Keratinocyte (primary cell): ENCODE measurements around the gene IFITM5. TPM values are rescaled to one million over a fixed set of nuclear protein-coding genes. Genes with fewer than 3 reads are reported as not detected.

Source experiments
- DNase-seq: peaks from one replicate; pipeline ENCODE4 v3.0.0-alpha.2; 2011; ENCODE audit warnings: low read depth, missing footprints, low spot score
- FAIRE-seq: peaks from 2 replicates; lab custom pipeline; 2011; peaks lifted over from hg19 to GRCh38; lab: Jason Lieb, UNC
- H2AFZ ChIP-seq: 2 replicates; pipeline ENCODE4 v1.6.0; 2012; ENCODE audit warnings: low read length, control low read depth, inconsistent platforms; ENCODE audit not compliant: control insufficient read depth
- H3K27ac ChIP-seq: 2 replicates; pipeline ENCODE4 v1.5.1; 2011; ENCODE audit warnings: low read length; ENCODE audit not compliant: control insufficient read depth, insufficient read depth
- H3K27me3 ChIP-seq: 3 replicates; pipeline ENCODE4 v1.6.0; 2011; ENCODE audit warnings: low read length; ENCODE audit not compliant: control insufficient read depth, insufficient read depth; ENCODE audit errors: extremely low read depth
- H3K36me3 ChIP-seq, 2 experiments: 2 replicates in 1 of 2; 3 replicates in 1 of 2; pipeline ENCODE4 v1.5.1; 2011; ENCODE audit warnings: low read length in 2 of 2, mild to moderate bottlenecking in 1 of 2; ENCODE audit not compliant: control insufficient read depth in 2 of 2, insufficient read depth in 2 of 2; ENCODE audit errors: extremely low read depth in 1 of 2
- H3K4me1 ChIP-seq: 3 replicates; pipeline ENCODE4 v1.5.1; 2011; ENCODE audit warnings: low read length; ENCODE audit not compliant: control insufficient read depth, insufficient read depth; ENCODE audit errors: extremely low read depth
- H3K4me2 ChIP-seq: 3 replicates; pipeline ENCODE4 v1.6.0; 2011; ENCODE audit warnings: low read depth, low read length; ENCODE audit not compliant: control insufficient read depth, insufficient read depth; ENCODE audit errors: extremely low read depth
- H3K4me3 ChIP-seq, 3 experiments: fragments of 200-600 bp in 1 of 3; sonication (generic) in 1 of 3; 2 replicates in 2 of 3; 3 replicates in 1 of 3; pipeline ENCODE4 v1.5.1; 2011 to 2016; ENCODE audit warnings: low read length in 3 of 3, mild to moderate bottlenecking in 3 of 3, control low read depth in 2 of 3, inconsistent platforms in 1 of 3, low read depth in 1 of 3, mixed read lengths in 1 of 3, mixed run types in 1 of 3, moderate library complexity in 1 of 3; ENCODE audit not compliant: control insufficient read depth in 2 of 3, insufficient read depth in 2 of 3; ENCODE audit errors: extremely low read depth in 1 of 3
- H3K79me2 ChIP-seq: 2 replicates; pipeline ENCODE4 v1.6.0; 2012; ENCODE audit warnings: low read length; ENCODE audit not compliant: control insufficient read depth, insufficient read depth
- H3K9ac ChIP-seq: 3 replicates; pipeline ENCODE4 v1.6.0; 2011; ENCODE audit warnings: low read length; ENCODE audit not compliant: control insufficient read depth, insufficient read depth; ENCODE audit errors: extremely low read depth
- H3K9me1 ChIP-seq: 3 replicates; pipeline ENCODE4 v1.6.0; 2011; ENCODE audit warnings: low read length; ENCODE audit not compliant: control insufficient read depth, insufficient read depth; ENCODE audit errors: extremely low read depth
- H3K9me3 ChIP-seq: 2 replicates; pipeline ENCODE4 v1.5.1; 2012; ENCODE audit warnings: low read depth, low read length; ENCODE audit not compliant: control insufficient read depth
- H4K20me1 ChIP-seq: 3 replicates; pipeline ENCODE4 v1.6.0; 2011; ENCODE audit warnings: low read length; ENCODE audit not compliant: control insufficient read depth, insufficient read depth; ENCODE audit errors: extremely low read depth
- CTCF ChIP-seq, 3 experiments: IDR thresholded peaks in 1 of 3; conservative IDR thresholded peaks in 1 of 3; optimal IDR thresholded peaks in 1 of 3; 2 replicates in 2 of 3; 3 replicates in 1 of 3; pipeline versions ENCODE3 to v1.5.1; 2011; ENCODE audit warnings: low read length in 3 of 3, mild to moderate bottlenecking in 3 of 3, moderate library complexity in 2 of 3, control low read depth in 1 of 3, inconsistent platforms in 1 of 3; ENCODE audit not compliant: insufficient read depth in 2 of 3; ENCODE audit errors: extremely low read depth in 1 of 3
- EZH2 ChIP-seq: IDR thresholded peaks from one replicate; pipeline ENCODE4 v1.6.1; 2012; ENCODE audit warnings: inconsistent platforms, mild to moderate bottlenecking, low read length, moderate library complexity
- dilution Hi-C: fragments of 300-500 bp; cut with MboI; formaldehyde crosslinking; loops from one replicate; pipeline ENCODE4 v1.7.0; 2020; ENCODE audit warnings: low sequenced_read_pairs; ENCODE audit not compliant: extremely low pct_ligation_motif_present
- polyA plus RNA-seq, 5 experiments: library from polyadenylated mRNA; depleted of rRNA in 3 of 5; stranded (reverse) in 3 of 5; stranded (forward) in 1 of 5; unstranded in 1 of 5; fragments of >200 nt; gene quantifications; 1 replicate in 1 of 5; 2 replicates in 3 of 5; 3 replicates in 1 of 5; pipeline versions ENCODE4 v1.2.1 to v1.2.3, GENCODE V29; 2011 to 2012; ENCODE audit warnings: missing spikeins in 2 of 5, low read depth in 1 of 5, low replicate concordance in 1 of 5

The IFITM5 gene
- polyA plus RNA-seq, 1 donor (not counting 4 experiments of a cell fraction or from before 2014, with no cell fraction given) = not detected

- Histone ChIP-seq H3K9me3 (no peaks in the 10 kb centered on the region), H3K9ac (no peak overlapping the region), H3K27ac (no peak overlapping the region), H3K4me1 (no peaks in the 10 kb centered on the region), H3K27me3 (peaks cover 7% of the 10 kb centered on the region), H3K4me3 (no peak overlapping the region), H3K79me2 (no peaks in the 10 kb centered on the region), H3K4me2 (no peak overlapping the region), H3K36me3 (no peaks in the 10 kb centered on the region), H3K9me1 (no peaks in the 10 kb centered on the region), H2AFZ (no peak overlapping the region), H4K20me1 (no peaks in the 10 kb centered on the region)
- FAIRE-seq (no peak), DNase-seq (no peak)
- TF ChIP-seq CTCF (optimal IDR thresholded peaks at IDR 0.05 in 1 of 3, IDR thresholded peaks at IDR 0.05 in 1 of 3, conservative IDR thresholded peaks at IDR 0.05 in 1 of 3; ENCODE audit: extremely low read depth in 1 of 3, insufficient read depth in 2 of 3, low read length in 3 of 3) = no peak
- no peak for TF ChIP-seq EZH2
- dilution Hi-C loops = no loop called here
Measured at GRCh38 chr11:327581-327923, 28.2 kb upstream of the IFITM5 start.

GRCh38 chr11:326842-327580 lies 27.7 kb upstream of the IFITM5 start:
- H3K9ac ChIP-seq = no peak overlapping the region
- FAIRE-seq = no peak
- no peak overlapping the region for H3K27ac ChIP-seq
- no peak overlapping the region for H2AFZ ChIP-seq
- H3K27me3 ChIP-seq = peaks cover 7% of the 10 kb centered on the region
- H3K4me3 ChIP-seq = no peak overlapping the region
- DNase-seq = no peak
- no peaks in the 10 kb centered on the region for H3K9me3 ChIP-seq
- H3K79me2 ChIP-seq = no peaks in the 10 kb centered on the region
- H4K20me1 ChIP-seq = no peaks in the 10 kb centered on the region
- TF ChIP-seq EZH2 (no peak), CTCF (optimal IDR thresholded peaks at IDR 0.05 in 1 of 3, IDR thresholded peaks at IDR 0.05 in 1 of 3, conservative IDR thresholded peaks at IDR 0.05 in 1 of 3; ENCODE audit: extremely low read depth in 1 of 3, insufficient read depth in 2 of 3, low read length in 3 of 3) (no peak)
- H3K36me3 ChIP-seq = no peaks in the 10 kb centered on the region
- H3K4me2 ChIP-seq = no peak overlapping the region
- H3K9me1 ChIP-seq = no peaks in the 10 kb centered on the region
- no peaks in the 10 kb centered on the region for H3K4me1 ChIP-seq
- dilution Hi-C loops = no loop called here
